HL-60 (cell line): ENCODE data around the gene PHLPP2.
"Not testable (repeated sequence)": the region's sequence is repeated elsewhere in the genome, so short reads cannot be mapped to it uniquely, and the experiment has no call there.

ENCODE experiments used
- DNase-seq, 2 experiments: peaks; one replicate each; pipeline ENCODE4 v3.0.0-alpha.2; 2010 to 2020; ENCODE audit warnings: low read depth in 1 of 2, low spot score in 1 of 2
- H3K27ac ChIP-seq: fragments of 250-450 bp; sonication (Bioruptor Pico); replicated peaks from 2 replicates; pipeline ENCODE4 v1.5.1; 2020; ENCODE audit warnings: mild to moderate bottlenecking, moderate library complexity
- H3K27me3 ChIP-seq: fragments of 250-450 bp; sonication (Bioruptor Pico); 2 replicates; pipeline ENCODE4 v1.5.1; 2021; ENCODE audit warnings: mild to moderate bottlenecking, moderate library complexity; ENCODE audit not compliant: insufficient read depth, poor library complexity, severe bottlenecking
- H3K4me3 ChIP-seq: replicated peaks from 2 replicates; pipeline ENCODE4 v1.5.1; 2011; ENCODE audit warnings: mild to moderate bottlenecking, control low read depth, low read length; ENCODE audit not compliant: insufficient read depth
- CTCF ChIP-seq: IDR thresholded peaks from one replicate; pipeline ENCODE4 v1.5.1; 2011; ENCODE audit warnings: low read length, control low read depth, inconsistent platforms; ENCODE audit not compliant: insufficient read depth
- GABPA ChIP-seq: IDR thresholded peaks from 2 replicates; pipeline ENCODE4 v1.6.1; 2012; ENCODE audit warnings: low read depth
- POLR2AphosphoS5 ChIP-seq: IDR thresholded peaks from 2 replicates; pipeline ENCODE4 v1.6.1; 2012; ENCODE audit warnings: low read depth
- REST ChIP-seq: IDR thresholded peaks from 2 replicates; pipeline ENCODE4 v1.6.1; 2012; ENCODE audit warnings: low read depth; ENCODE audit not compliant: insufficient replicate concordance
- SPI1 ChIP-seq: IDR thresholded peaks from 2 replicates; pipeline ENCODE4 v1.6.1; 2012; ENCODE audit warnings: low read depth, mild to moderate bottlenecking, borderline replicate concordance

PHLPP2 gene

GRCh38 chr16:71618429-71618828, 106.1 kb downstream of the PHLPP2 start:
- no peak for DNase-seq
- Histone ChIP-seq H3K27ac (no peak overlapping the region), H3K27me3 (peaks cover 2% of the 10 kb centered on the region), H3K4me3 (no peak overlapping the region)
- TF ChIP-seq REST (no peak), GABPA (no peak), POLR2AphosphoS5 (no peak), CTCF (no peak), SPI1 (no peak)

- H3K4me3 ChIP-seq, DNase-seq, H3K27ac ChIP-seq, H3K27me3 ChIP-seq: not testable (repeated sequence)
Measured at GRCh38 chr16:71614956-71615355, 109.5 kb downstream of the PHLPP2 start.

- Histone ChIP-seq H3K4me3 (no peak overlapping the region), H3K27me3 (no peaks in the 10 kb centered on the region), H3K27ac (no peak overlapping the region)
- TF ChIP-seq CTCF (peak; percentile 89), SPI1 (no peak)
- DNase-seq: peak; percentile 35 to 55
Measured at GRCh38 chr16:71610936-71611871, 113.3 kb downstream of the PHLPP2 start.

- no peak overlapping the region for H3K27ac ChIP-seq
- no peaks in the 10 kb centered on the region for H3K27me3 ChIP-seq
- H3K4me3 ChIP-seq: no peak overlapping the region
- no peak for DNase-seq
- TF ChIP-seq CTCF (no peak), SPI1 (no peak), REST (no peak), POLR2AphosphoS5 (no peak), GABPA (no peak)
Measured at GRCh38 chr16:71610447-71610846, 114.1 kb downstream of the PHLPP2 start.
